GM10248 (cell line): Measurements from ENCODE around the gene PFKFB3.
"Not testable (repeated sequence)": the region's sequence is repeated elsewhere in the genome, so short reads cannot be mapped to it uniquely, and the experiment has no call there.

Experiments used
- CTCF ChIA-PET: fragments of 300-600 bp; sonication (Branson Sonifier 250); formaldehyde crosslinking; extraction: SDS; loops from one replicate; lab custom pipeline; 2021; ENCODE audit warnings: antibody characterized with exemption; lab: Yijun Ruan, JAX
- POLR2A ChIA-PET: fragments of 350-650 bp; sonication (Branson Sonifier 250); formaldehyde crosslinking; extraction: SDS; loops from one replicate; lab custom pipeline; 2020; ENCODE audit warnings: antibody characterized with exemption; lab: Yijun Ruan, JAX
- DNase-seq: peaks from one replicate; pipeline ENCODE4 v3.0.0; 2012; ENCODE audit errors: extremely low spot score
- CTCF ChIP-seq: IDR thresholded peaks from 2 replicates; pipeline ENCODE4 v1.5.1; 2012; ENCODE audit warnings: mild to moderate bottlenecking, low read depth; ENCODE audit errors: extremely low read depth, missing control alignments, control extremely low read depth

The PFKFB3 gene

GRCh38 chr10:6191147-6191546, 11.6 kb upstream of the PFKFB3 start:
- CTCF ChIA-PET = interaction anchor here (3.0 kb wide), 1 partner anchor 211 kb away, joined by 9 read pairs; no protein-coding TSS in a partner anchor
- POLR2A ChIA-PET = no interaction called here
- no peak for DNase-seq

GRCh38 chr10:6191569-6191968, 11.2 kb upstream of the PFKFB3 start:
- ChIA-PET CTCF (interaction anchor here (1.0 to 3.0 kb wide), 2 partner anchors 19 to 210 kb away, joined by 3 to 9 read pairs; no protein-coding TSS in a partner anchor), POLR2A (no interaction called here)
- TF ChIP-seq CTCF = no peak

More at GRCh38 chr10:6191147-6191546, 11.6 kb upstream of the PFKFB3 start:
- TF ChIP-seq CTCF = no peak

GRCh38 chr10:6193342-6193741, 9.4 kb upstream of the PFKFB3 start:
- DNase-seq = not testable (repeated sequence)
- POLR2A ChIA-PET = interaction anchor here (1.4 kb wide), 1 partner anchor 9 kb away, joined by 4 read pairs; the partner anchor contains the start of gene PFKFB3
- CTCF ChIA-PET = interaction anchor here (1.7 kb wide), 1 partner anchor 9 kb away, joined by 9 read pairs; the partner anchor contains the start of gene PFKFB3

More at GRCh38 chr10:6191569-6191968, 11.2 kb upstream of the PFKFB3 start:
- DNase-seq = no peak

- no peak for TF ChIP-seq CTCF
- ChIA-PET POLR2A (interaction anchor here (1.4 kb wide), 1 partner anchor 8 kb away, joined by 4 read pairs; the partner anchor contains the start of gene PFKFB3), CTCF (interaction anchor here (1.5 to 2.8 kb wide), 3 partner anchors 8 to 208 kb away, joined by 3 to 13 read pairs (median 9); partner anchors contain the start of gene PFKFB3)
- DNase-seq = no peak
Observed at GRCh38 chr10:6194311-6194710, 8.4 kb upstream of the PFKFB3 start.

GRCh38 chr10:6195376-6195775, 7.4 kb upstream of the PFKFB3 start:
- DNase-seq = no peak
- no peak for TF ChIP-seq CTCF
- ChIA-PET POLR2A (no interaction called here), CTCF (interaction anchor here (1.5 to 2.8 kb wide), 2 partner anchors 56 to 207 kb away, joined by 3 to 13 read pairs; no protein-coding TSS in a partner anchor)

- DNase-seq = no peak
- no peak for TF ChIP-seq CTCF
- ChIA-PET CTCF (interaction anchor here (1.0 to 2.8 kb wide), 2 partner anchors 181 to 206 kb away, joined by 3 to 13 read pairs; no protein-coding TSS in a partner anchor), POLR2A (no interaction called here)
Observed at GRCh38 chr10:6195846-6196245, 6.9 kb upstream of the PFKFB3 start.

GRCh38 chr10:6196524-6196923, 6.2 kb upstream of the PFKFB3 start:
- POLR2A ChIA-PET, DNase-seq: not testable (repeated sequence)
- CTCF ChIA-PET = interaction anchor here (1.0 to 2.8 kb wide), 2 partner anchors 182 to 206 kb away, joined by 3 to 13 read pairs; no protein-coding TSS in a partner anchor
